ENCODE data around the gene PTCH1.
A peak's percentile ranks its signal among the peaks of the same experiment; 100 is the strongest.

The PTCH1 gene

GRCh38 chr9:95493402-95493801 is 23.4 kb downstream of the PTCH1 start:
- peaks cover 19% of the 10 kb centered on the region for H3K4me1 ChIP-seq (ENCODE audit: low read length)
- peaks cover 29% of the 10 kb centered on the region for H3K79me2 ChIP-seq (ENCODE audit: low read length)
- peak overlapping the region; percentile 83 for H3K4me2 ChIP-seq (ENCODE audit: low read length)
- peak overlapping the region; percentile 72 for H3K4me3 ChIP-seq (ENCODE audit: low read length)
- no peaks in the 10 kb centered on the region for H3K27me3 ChIP-seq (ENCODE audit: low read depth, low read length)
- peak overlapping the region; percentile 63 for H3K9ac ChIP-seq (ENCODE audit: low read length)
- 0 out of 2 replicates have a peak overlapping the region, but pooled peaks have one; percentile 18 for H2AFZ ChIP-seq (ENCODE audit: low read depth, low read length)
- no peaks in the 10 kb centered on the region for H4K20me1 ChIP-seq (ENCODE audit: insufficient read depth, low read length)
- no peaks in the 10 kb centered on the region for H3K9me3 ChIP-seq (ENCODE audit: insufficient read depth, low read length)
- peak overlapping the region; percentile 84 for H3K27ac ChIP-seq (ENCODE audit: low read length)
- H3K36me3 ChIP-seq (replicated peaks; ENCODE audit: low read depth, low read length) = no peaks in the 10 kb centered on the region
- no peak for TF ChIP-seq EZH2phosphoT487 (IDR thresholded peaks at IDR 0.05; ENCODE audit: low read depth)
- TF ChIP-seq CTCF (IDR thresholded peaks at IDR 0.05; ENCODE audit: low read depth, low read length) = no peak

- Histone ChIP-seq H3K9me3 (ENCODE audit: insufficient read depth, low read length) (no peaks in the 10 kb centered on the region), H3K36me3 (replicated peaks; ENCODE audit: low read depth, low read length) (no peaks in the 10 kb centered on the region), H3K27ac (ENCODE audit: low read length) (no peak overlapping the region), H3K79me2 (ENCODE audit: low read length) (peaks cover 36% of the 10 kb centered on the region), H3K4me3 (ENCODE audit: low read length) (no peak overlapping the region), H3K4me1 (ENCODE audit: low read length) (peaks cover 21% of the 10 kb centered on the region), H3K9ac (ENCODE audit: low read length) (no peak overlapping the region), H3K4me2 (ENCODE audit: low read length) (no peak overlapping the region), H4K20me1 (ENCODE audit: insufficient read depth, low read length) (peaks cover 4% of the 10 kb centered on the region; the same call in 1 of the 2 replicates), H3K27me3 (ENCODE audit: low read depth, low read length) (no peaks in the 10 kb centered on the region), H2AFZ (ENCODE audit: low read depth, low read length) (no peak overlapping the region)
- TF ChIP-seq EZH2phosphoT487 (IDR thresholded peaks at IDR 0.05; ENCODE audit: low read depth) (no peak), CTCF (IDR thresholded peaks at IDR 0.05; ENCODE audit: low read depth, low read length) (no peak)
These were observed 25.0 kb downstream of the PTCH1 start for GRCh38 chr9:95491543-95492320.

- Histone ChIP-seq H3K27me3 (ENCODE audit: low read depth, low read length) (no peaks in the 10 kb centered on the region), H3K9ac (ENCODE audit: low read length) (no peak overlapping the region), H3K79me2 (ENCODE audit: low read length) (peaks cover 37% of the 10 kb centered on the region), H3K4me2 (ENCODE audit: low read length) (no peak overlapping the region), H4K20me1 (ENCODE audit: insufficient read depth, low read length) (peaks cover 12% of the 10 kb centered on the region; the same call in 1 of the 2 replicates), H3K9me3 (ENCODE audit: insufficient read depth, low read length) (no peaks in the 10 kb centered on the region), H3K4me3 (ENCODE audit: low read length) (no peak overlapping the region), H3K27ac (ENCODE audit: low read length) (no peak overlapping the region), H2AFZ (ENCODE audit: low read depth, low read length) (no peak overlapping the region), H3K36me3 (replicated peaks; ENCODE audit: low read depth, low read length) (no peaks in the 10 kb centered on the region), H3K4me1 (ENCODE audit: low read length) (peaks cover 18% of the 10 kb centered on the region)
- TF ChIP-seq EZH2phosphoT487 (IDR thresholded peaks at IDR 0.05; ENCODE audit: low read depth) (no peak), CTCF (IDR thresholded peaks at IDR 0.05; ENCODE audit: low read depth, low read length) (no peak)
These were observed 27.8 kb downstream of the PTCH1 start for GRCh38 chr9:95488954-95489353.

GRCh38 chr9:95486318-95486717 is 30.5 kb downstream of the PTCH1 start:
- Histone ChIP-seq H2AFZ (ENCODE audit: low read depth, low read length) (no peak overlapping the region), H3K4me1 (ENCODE audit: low read length) (peaks cover 11% of the 10 kb centered on the region), H3K27ac (ENCODE audit: low read length) (no peak overlapping the region), H3K4me3 (ENCODE audit: low read length) (no peak overlapping the region), H3K4me2 (ENCODE audit: low read length) (no peak overlapping the region; the same call in 1 of the 2 replicates), H3K9ac (ENCODE audit: low read length) (no peak overlapping the region), H3K36me3 (replicated peaks; ENCODE audit: low read depth, low read length) (no peaks in the 10 kb centered on the region), H3K9me3 (ENCODE audit: insufficient read depth, low read length) (no peaks in the 10 kb centered on the region), H3K79me2 (ENCODE audit: low read length) (peaks cover 15% of the 10 kb centered on the region), H3K27me3 (ENCODE audit: low read depth, low read length) (no peaks in the 10 kb centered on the region), H4K20me1 (ENCODE audit: insufficient read depth, low read length) (peaks cover 12% of the 10 kb centered on the region; the same call in 1 of the 2 replicates)
- TF ChIP-seq EZH2phosphoT487 (IDR thresholded peaks at IDR 0.05; ENCODE audit: low read depth) (no peak), CTCF (IDR thresholded peaks at IDR 0.05; ENCODE audit: low read depth, low read length) (no peak)
